ENCODE results near the gene SLC39A1.

SLC39A1 gene

DNA sequence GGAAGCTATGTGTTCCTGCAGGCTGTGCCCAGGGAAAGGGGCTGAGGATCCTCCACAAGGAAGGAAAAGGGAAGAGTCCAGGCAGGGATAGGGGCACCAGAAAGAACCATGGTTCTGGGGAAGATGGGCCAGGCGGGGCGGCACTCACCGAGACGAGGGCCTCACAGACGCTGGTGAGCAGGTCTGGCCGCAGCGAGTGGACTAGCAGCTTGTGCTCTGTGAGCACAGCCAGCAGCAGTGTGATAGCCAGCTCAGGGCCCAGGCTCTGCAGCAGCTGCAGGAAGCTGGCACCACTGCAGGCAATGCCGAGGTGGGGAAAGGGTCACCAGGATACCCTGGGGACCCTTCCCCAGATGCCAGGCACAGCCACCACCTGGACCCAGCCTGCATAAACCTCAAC, 22.6 kb downstream of the SLC39A1 start:
- DNase-seq (ENCODE audit: low spot score) = no peak
- TF ChIP-seq, protein P1, sequence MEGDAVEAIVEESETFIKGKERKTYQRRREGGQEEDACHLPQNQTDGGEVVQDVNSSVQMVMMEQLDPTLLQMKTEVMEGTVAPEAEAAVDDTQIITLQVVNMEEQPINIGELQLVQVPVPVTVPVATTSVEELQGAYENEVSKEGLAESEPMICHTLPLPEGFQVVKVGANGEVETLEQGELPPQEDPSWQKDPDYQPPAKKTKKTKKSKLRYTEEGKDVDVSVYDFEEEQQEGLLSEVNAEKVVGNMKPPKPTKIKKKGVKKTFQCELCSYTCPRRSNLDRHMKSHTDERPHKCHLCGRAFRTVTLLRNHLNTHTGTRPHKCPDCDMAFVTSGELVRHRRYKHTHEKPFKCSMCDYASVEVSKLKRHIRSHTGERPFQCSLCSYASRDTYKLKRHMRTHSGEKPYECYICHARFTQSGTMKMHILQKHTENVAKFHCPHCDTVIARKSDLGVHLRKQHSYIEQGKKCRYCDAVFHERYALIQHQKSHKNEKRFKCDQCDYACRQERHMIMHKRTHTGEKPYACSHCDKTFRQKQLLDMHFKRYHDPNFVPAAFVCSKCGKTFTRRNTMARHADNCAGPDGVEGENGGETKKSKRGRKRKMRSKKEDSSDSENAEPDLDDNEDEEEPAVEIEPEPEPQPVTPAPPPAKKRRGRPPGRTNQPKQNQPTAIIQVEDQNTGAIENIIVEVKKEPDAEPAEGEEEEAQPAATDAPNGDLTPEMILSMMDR (IDR thresholded peaks at IDR 0.05) = no peak
- H3K27ac ChIP-seq = no peak overlapping the region
- no peak overlapping the region for H3K4me3 ChIP-seq

DNA sequence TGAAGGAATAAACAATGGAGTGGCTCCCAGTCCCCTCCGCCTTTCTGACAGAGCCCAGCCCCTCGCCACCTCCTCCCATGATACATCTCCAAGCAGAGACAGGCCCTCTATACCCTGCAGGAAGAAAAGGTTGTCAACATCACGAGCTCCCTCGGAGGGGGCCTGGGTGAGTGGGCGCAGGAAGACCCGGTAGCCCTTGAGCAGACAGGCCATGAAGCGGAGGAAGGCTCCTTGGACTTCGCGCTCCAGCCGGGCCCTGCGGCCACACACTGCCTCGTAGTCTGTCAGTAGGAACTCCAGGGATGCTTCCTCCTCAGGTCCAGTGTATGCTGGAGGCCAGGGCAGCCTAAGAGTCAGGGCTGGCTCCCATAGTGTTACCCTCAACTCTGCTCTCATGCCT, 23.9 kb downstream of the SLC39A1 start:
- Histone ChIP-seq H3K4me3 (no peak overlapping the region), H3K27ac (no peak overlapping the region)
- DNase-seq (ENCODE audit: low spot score) = no peak
- TF ChIP-seq, protein P1 (IDR thresholded peaks at IDR 0.05) = no peak

DNA sequence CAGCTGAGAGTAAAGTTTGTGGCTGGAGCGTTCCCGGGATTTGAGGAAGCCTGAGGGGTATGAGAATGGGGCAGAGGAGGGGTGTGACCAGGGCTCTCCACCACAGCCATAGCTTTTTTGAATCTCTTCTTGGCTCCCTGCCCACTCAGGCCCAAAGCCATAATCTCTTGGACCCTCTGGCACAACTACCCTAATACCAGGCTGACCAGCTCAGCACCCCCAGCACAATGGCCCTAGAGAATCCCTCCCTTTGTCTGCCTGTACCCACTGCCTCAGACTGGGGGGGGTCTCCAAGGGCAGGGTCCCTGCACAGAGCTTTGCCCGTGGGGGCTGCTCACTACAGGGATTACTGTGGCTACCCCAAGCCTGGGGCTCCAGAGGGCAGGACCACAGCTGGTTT, 24.3 kb downstream of the SLC39A1 start:
- no peak overlapping the region for H3K4me3 ChIP-seq
- no peak overlapping the region for H3K27ac ChIP-seq
- TF ChIP-seq, protein P1 (IDR thresholded peaks at IDR 0.05) = no peak
- peak; percentile 35 for DNase-seq (ENCODE audit: low spot score)

DNA sequence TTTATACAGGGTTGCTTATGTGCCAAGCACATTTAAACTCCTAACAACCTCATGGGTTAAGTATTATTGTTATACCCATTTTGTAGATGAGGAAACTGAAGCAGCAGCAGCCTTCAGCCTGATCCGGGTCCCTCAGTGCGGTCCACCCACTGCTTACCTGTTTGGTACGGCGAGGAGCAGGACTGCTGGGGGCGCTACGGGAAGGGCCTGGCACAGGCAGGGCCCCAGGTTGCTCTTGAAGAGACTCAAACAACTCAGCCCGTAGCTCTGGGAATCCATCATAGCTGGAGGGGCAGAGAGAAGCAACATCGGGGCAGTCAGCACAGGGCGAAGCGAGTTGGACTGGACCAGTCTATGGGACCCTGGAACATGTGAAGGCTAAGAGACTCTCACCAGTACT, 26.0 kb downstream of the SLC39A1 start:
- H3K27ac ChIP-seq = no peak overlapping the region
- TF ChIP-seq, protein P1 (IDR thresholded peaks at IDR 0.05) = no peak
- peak; percentile 47 for DNase-seq (ENCODE audit: low spot score)
- H3K4me3 ChIP-seq = no peak overlapping the region

DNA sequence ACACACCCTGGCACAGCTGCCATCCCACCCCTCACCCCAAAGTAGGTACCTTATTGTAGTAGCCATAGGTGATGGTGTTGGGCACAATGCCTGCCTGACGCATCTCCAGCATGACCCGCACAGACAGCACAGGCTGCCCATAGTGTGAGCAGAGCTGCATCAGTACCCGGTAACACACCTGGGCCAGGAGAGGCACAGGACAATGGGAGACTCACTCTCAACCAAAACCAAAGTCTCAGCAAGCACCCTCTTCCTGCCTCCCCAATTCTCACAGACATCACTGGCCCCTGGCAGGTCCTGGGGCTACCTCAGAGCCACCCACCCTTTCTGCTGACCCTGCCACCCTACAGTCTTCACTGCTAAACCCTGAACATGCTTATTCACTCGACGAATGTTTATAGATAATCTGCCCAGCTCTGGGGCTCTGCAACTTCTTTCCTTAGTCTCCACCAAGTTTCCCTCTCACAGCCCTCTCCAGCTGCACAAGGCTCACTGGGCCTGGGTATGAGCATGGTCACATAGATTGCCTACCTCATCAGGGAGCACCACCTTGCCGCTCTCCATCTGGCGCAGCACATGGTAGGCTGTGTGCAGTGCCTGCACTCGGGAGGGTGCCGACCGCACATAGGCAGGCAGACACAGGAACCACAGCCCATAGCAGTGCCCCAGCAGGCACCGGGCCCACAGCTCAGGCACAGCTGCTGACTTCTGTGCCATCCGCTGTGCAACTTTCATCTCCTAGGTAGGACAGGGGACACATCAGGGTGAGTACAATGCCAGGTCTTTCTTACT, 27.1 kb downstream of the SLC39A1 start:
- Histone ChIP-seq H3K27ac (no peak overlapping the region), H3K4me3 (no peak overlapping the region)
- TF ChIP-seq, protein P1 (IDR thresholded peaks at IDR 0.05) = no peak
- DNase-seq (ENCODE audit: low spot score) = peak; percentile 36

DNA sequence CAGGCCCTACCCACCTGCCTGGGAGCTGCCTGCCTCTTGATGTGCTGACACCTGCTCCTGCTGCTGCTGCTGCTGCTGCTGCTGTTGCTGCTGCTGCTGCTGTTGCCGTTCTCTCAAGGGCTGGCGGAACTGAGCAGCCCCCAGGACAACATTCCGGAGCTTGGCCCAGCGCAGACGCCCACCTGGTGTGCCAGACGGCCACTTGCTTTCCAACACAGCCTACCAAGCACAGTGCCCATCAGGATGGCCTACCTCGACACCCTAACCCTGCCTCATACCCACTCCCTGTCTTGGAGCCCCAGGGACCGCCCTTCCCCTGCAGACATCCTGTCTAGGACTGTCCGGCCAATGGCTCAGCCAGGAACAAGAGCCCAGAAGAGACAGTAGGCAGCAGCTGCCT, 28.6 kb downstream of the SLC39A1 start:
- no peak overlapping the region for H3K4me3 ChIP-seq
- no peak for DNase-seq (ENCODE audit: low spot score)
- TF ChIP-seq, protein P1 (IDR thresholded peaks at IDR 0.05) = no peak
- H3K27ac ChIP-seq = no peak overlapping the region

DNA sequence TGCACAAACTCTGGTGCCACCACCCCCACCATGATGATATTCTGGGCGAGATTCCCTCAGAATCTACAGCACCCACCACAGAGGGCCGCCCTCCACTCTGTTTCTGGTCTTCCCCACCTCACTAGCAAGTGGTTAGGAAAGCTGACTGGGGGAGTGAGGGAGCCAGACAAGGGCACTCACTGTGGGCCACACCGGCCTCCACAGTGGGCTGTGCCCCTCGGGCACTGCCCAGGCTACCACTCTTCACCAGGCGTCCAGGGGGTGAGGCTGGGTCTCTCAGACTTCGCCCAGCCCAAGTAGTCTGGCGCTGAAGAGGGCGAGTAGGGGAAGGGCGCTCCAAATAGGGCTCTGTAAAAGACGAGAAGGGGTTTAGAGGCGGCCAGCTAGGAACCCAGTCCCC, 29.4 kb downstream of the SLC39A1 start:
- TF ChIP-seq, protein P1 (IDR thresholded peaks at IDR 0.05) = no peak
- DNase-seq (ENCODE audit: low spot score) = no peak
- H3K27ac ChIP-seq = no peak overlapping the region
- H3K4me3 ChIP-seq = no peak overlapping the region
